HS-27A (cell line): ENCODE data around the gene GNL1.

ENCODE experiments used
- DNase-seq: peaks from one replicate; pipeline ENCODE4 v3.0.0-alpha.2; 2012; ENCODE audit warnings: low read depth, missing footprints

The GNL1 gene

GRCh38 chr6:30568245-30568644, 12.0 kb upstream of the GNL1 start:
- no peak for DNase-seq

GRCh38 chr6:30565772-30566171, 9.5 kb upstream of the GNL1 start:
- no peak for DNase-seq

GRCh38 chr6:30564114-30564513, 7.8 kb upstream of the GNL1 start:
- no peak for DNase-seq

DNA sequence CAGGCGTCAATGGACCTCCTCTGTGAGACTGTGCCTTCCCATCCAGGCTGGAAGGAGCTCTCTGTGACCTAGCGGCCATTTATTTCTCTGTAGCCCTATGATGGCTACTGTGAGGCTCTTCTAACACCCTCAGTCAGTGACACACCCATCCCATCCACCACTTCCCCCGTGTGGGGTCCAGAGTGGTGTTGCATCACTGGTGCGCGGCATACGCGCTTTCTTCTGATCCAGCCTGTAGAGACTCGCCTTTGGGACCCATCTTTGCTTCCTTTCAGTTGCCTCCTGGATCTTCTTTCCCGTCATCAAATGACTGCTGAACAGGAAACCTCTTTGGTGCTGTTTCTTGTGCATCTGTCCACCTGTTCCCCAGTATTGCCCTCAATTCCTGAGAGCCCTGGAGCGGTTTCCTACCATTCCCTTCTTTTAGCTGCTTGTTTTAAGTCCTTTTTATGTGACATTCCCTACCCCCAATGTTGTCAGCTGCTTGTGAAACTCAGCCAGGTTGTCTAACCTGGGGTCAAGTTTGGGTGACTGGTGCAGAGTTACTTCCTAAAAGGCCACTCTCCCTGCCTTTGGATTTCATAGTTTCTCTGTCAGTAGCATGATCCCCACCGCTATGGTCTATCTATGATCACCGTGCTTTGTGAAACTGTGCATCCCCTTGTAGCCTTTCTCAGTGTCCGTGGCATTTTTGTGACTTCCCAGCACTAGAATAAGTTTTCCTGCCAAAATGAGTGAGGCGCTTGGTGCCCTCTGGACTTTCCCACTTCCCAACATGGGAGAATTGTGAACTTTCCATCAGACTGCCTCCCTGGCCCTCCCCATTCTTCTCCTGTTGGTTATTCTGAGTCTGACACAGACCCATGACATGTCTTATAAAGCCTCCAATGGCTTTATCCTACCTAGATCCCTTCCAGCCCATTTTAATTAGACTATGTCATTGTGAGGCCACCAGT, 6.5 kb upstream of the GNL1 start:
- no peak for DNase-seq

- DNase-seq: no peak
Measured at GRCh38 chr6:30560930-30561329, 4.6 kb upstream of the GNL1 start.

GRCh38 chr6:30557683-30557981, 1.3 kb upstream of the GNL1 start:
- DNase-seq: no peak

DNA sequence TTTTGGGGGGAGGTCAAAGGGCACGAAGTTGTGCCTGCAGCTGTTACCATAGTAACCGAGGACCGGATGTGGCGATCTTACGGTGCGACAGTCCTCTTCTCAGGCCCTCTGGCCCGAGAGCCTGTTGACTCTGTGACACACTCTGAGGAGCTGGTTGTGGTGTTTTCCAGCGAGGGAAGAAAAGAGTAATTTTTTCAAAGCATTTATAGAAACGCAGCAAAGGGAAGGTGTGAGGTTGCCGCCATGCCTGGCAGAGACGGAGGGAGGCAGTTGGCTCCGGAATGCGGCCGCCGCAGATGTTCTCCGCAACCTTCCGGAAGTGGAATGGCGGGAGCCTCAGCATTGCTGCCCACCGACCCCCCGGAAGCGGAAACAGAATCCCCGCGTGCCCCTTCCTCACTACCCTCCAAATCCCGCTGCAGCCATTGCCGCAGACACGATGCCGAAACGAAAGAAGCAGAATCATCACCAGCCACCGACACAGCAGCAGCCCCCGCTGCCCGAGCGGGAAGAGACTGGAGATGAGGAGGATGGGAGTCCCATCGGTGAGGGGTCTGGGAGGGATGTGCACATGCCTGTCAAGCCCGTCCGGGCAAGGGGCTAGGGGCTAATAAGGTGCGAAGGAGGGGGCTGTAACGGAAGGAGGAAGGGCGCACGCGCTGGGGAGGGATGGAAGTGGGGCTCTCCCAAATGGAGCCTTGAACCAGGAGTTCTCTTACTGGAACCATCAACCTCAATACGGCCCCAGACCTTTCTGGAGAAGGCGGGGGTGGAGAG, 805 bp upstream of the GNL1 start, which contains the start of gene PRR3:
PRR3 (plus strand) TSS at position 390 of the 777 bp plus-strand sequence; CDS start at position 440, 50 bp downstream.
- DNase-seq: peak; percentile 91

DNA sequence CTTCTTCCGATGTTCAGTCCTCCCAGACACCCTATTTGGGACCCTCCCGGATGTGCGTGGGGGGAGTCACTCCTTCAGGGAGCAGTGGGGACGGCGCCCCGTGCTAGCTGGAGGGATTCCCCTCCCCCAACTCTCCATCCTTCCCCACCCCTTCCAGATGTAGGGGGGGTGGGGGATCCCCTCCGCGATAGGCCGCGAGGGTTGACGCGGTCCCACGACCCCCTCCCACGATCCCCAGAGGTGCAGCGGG, 548 bp downstream of the GNL1 start:
- DNase-seq: peak; percentile 14

DNA sequence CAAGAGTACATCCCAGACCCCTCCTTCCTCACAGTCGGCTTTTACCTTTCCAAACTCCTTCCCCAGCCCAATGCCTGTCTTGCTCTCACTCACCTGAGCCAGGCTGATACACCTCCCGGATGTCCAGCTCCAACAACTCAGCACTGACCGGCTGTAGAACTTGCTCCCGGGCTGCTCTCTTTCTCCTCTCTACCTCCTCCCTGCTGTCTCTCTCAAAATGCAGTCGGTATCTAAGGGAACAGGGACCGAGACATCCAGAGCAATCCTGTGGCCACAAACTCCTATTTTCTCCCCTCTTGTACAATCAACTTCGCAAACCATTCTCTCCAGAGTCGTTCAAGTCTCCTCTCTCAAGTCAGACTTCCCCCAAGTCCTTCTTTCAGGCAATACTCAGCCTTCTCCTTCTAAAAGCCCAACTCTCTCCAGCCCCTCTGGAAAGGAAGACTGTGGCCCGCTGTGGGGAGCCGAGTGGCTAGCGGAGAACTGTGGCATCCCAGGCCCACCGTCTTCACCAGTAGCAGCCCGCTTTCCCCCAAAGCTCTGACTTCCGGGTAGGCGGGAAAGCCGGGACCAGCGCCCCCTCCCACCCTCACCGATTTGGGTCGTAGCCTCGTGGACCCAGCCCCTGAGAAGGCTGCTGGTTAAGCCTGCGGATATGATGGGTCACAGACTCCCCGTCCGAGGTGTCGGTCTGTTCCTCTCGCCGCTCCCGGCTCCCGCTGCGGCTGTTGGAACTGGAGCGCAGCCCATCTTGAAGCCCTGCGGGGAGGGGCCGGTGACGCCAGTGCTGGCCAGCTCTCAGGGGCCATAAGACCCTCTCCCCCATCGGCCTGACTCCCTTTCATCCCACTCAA, 1.1 kb downstream of the GNL1 start:
- no peak for DNase-seq

- DNase-seq: no peak
Measured at GRCh38 chr6:30554404-30554803, 1.9 kb downstream of the GNL1 start.

GRCh38 chr6:30548375-30548774, 7.9 kb downstream of the GNL1 start:
- no peak for DNase-seq

GRCh38 chr6:30547454-30547853, 8.8 kb downstream of the GNL1 start:
- no peak for DNase-seq

GRCh38 chr6:30544666-30545272, 11.5 kb downstream of the GNL1 start:
- peak; percentile 47 for DNase-seq

GRCh38 chr6:30543821-30544220, 12.5 kb downstream of the GNL1 start:
- no peak for DNase-seq

DNA sequence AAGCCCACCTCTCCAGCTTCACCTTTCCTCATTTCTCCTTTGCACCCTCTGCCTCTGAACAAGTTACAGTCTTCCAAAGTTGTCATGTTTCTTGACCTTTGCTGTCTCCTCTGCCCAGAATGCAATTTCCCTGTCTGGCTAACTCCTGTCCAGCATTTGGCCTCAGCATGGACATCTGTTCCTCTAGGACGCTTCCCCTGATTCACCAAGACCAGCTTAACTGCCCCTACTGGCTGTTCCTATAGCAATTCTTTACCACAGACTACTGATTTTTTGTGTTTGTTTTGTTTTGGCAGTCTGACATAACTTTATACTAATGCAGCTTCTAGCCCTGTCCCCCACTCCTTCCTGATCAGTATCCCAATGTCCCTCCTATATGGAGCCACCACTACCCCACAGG, 13.4 kb downstream of the GNL1 start:
- DNase-seq: no peak

GRCh38 chr6:30542404-30542725, 13.9 kb downstream of the GNL1 start:
- DNase-seq: no peak

DNA sequence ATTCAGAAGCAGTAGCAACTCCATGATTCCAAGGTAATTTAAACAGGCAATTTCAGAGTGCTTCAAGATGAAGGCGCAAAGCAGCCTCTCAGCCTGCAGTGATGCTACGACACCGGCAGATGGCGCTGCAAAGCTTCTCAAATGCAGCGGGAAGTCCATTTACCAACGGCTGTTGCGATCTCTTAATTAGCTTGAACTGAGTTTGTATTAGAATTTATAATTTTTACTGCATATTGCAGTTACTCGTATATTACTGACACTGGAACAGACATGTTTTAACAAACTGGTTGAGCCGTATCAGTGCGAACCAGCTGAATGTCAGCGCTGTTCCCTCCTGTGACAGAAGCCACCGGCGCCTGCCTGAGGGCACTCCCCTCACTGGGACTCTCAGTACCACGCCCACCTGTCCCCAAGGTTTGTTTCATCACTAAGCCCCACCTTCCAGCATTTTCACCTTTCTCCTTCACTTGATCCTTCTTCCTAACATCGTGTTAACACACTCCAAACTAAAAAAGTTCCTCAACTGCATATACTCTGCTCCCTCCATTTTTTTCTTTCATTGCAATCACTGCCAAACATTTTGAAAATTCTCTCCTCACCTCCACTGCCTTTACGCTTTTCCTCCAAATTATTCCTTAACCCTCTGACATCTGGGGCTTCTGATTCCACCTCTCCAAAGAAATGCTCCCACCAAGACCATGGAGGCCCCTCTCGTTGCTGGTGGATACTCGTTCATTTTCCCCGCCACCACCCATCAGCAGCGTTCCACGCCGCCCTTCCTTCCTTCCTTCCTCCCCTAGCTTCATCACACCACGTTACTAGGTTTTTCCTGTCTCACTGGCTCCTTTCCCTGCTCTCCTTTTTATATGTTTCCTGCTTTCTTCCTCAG, 14.5 kb downstream of the GNL1 start:
- peak; percentile 53 for DNase-seq

GRCh38 chr6:30537931-30538330, 18.4 kb downstream of the GNL1 start:
- no peak for DNase-seq

- DNase-seq: no peak
Measured at GRCh38 chr6:30533460-30534294, 22.6 kb downstream of the GNL1 start.

- DNase-seq: no peak
Measured at GRCh38 chr6:30530014-30530413, 26.3 kb downstream of the GNL1 start.
